CD4-positive, alpha-beta T cell treated with Interleukin-12 subunit alpha and Interleukin-12 subunit beta, for 1 hour (primary cell): Measurements from ENCODE around the gene NRG4.
"Not testable (repeated sequence)": the region's sequence is repeated elsewhere in the genome, so short reads cannot be mapped to it uniquely, and the experiment has no call there.

ENCODE experiments used
- DNase-seq: peaks from one replicate; pipeline ENCODE4 v3.0.0-alpha.2; 2020

NRG4 gene

DNA sequence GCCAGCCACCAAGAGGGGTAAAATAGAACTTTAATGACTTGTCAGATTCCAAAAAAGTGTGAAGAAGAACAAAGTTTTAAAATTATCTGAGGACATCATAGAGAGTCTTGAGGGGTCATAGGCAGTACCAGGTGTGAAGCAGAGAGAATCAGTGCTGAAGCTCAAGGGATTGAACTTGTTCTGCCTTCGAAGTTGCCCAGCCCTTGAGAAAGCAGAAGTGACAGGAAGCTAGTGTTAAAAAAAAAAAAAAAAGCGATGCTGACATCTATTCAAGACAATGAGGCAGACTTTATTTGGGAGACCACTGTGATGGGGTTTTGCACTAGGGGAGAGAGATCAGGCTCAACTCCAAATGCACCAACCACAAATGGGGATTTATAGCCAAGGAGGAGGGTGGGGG is 86.8 kb downstream of the NRG4 start:
- DNase-seq = no peak

GRCh38 chr15:75924576-75924975 is 87.6 kb downstream of the NRG4 start:
- no peak for DNase-seq

GRCh38 chr15:75923756-75924155 is 88.5 kb downstream of the NRG4 start:
- DNase-seq = no peak

- DNase-seq = peak; percentile 39
Observed at GRCh38 chr15:75921732-75922703, 90.2 kb downstream of the NRG4 start.

DNA sequence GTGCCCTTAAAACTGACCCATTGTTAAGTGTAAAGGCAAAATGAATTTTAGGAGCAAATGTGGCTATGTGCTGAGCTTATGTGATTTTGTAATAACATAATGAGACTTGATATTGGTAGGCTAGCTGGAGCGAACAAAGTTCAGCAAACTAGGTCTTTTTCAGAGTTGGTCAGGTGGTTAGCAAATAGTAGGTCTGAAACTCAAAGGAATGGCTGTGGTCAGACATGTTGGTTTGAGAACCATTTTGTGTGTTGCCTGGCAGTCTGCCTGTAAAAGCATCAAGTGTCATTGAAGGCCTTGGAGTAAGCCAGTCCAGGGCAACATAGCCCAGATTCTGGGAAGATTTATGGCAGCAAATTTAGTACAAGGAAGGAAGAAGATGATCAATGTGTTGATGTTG is 92.1 kb downstream of the NRG4 start:
- no peak for DNase-seq

- no peak for DNase-seq
Observed at GRCh38 chr15:75918135-75918534, 94.1 kb downstream of the NRG4 start.

DNA sequence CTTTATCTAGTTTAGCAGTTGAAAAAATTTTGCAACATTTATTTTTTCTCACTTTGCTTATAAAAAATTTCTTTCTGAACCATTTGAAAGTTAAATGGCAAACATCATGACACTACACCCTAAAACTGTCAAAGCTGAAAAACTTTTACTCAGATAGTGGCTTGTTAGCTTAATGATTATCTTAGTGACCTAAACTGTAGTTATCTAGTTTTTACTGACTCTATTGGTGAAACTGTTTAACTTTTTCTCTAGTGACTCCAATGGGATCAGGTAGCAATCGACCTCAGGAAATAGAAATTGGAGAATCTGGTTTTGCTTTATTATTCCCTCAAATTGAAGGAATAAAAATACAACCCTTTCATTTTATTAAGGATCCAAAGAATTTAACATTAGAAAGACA is 95.2 kb downstream of the NRG4 start:
- no peak for DNase-seq

GRCh38 chr15:75910355-75910754 is 101.9 kb downstream of the NRG4 start:
- not testable (repeated sequence) for DNase-seq

DNA sequence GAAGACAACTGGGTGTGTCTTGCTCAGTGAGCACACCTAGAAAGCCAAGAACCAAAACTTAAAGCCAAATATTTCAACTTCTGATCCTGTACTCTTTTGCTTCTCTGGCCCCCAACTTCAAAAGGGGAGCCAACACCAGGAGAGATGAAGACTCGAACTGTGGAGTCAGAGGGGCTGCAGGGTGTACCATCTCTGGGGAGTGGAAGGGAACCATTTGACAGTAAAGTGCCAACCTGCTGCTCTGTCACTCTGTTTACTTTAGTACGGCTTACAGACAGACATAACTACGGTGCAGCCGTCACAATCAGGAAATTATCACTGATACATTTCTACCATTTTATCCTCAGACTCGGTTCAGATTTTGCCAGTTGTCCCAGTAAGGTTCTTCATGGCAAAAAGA is 107.0 kb downstream of the NRG4 start:
- no peak for DNase-seq

GRCh38 chr15:75903331-75904239 is 108.6 kb downstream of the NRG4 start, which contains the start of gene FBXO22:
Gene FBXO22 (plus strand): TSS chr15:75903878. CDS start chr15:75903964, 86 bp downstream.
- DNase-seq = peak; percentile 90

DNA sequence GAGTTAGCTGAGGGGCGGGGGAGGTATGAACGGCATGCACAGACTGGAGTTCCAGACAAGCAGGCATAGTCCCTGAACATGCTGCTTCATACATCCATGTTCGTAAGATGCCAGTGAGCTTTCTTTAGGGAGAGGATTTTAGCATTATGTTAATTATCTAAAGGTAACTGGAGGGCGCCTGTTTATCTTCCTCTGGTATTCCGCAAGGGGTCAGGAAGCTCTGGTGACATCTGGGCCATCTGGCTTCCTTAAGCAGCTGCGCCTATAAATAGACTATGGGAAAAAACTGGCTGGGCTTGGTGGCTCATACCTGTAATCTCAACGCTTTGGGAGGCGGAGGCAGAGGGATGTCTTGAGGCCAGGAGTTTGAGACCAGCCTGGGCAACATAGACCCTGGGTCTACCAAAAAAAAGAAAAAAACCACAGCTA is 110.1 kb downstream of the NRG4 start:
- no peak for DNase-seq

DNA sequence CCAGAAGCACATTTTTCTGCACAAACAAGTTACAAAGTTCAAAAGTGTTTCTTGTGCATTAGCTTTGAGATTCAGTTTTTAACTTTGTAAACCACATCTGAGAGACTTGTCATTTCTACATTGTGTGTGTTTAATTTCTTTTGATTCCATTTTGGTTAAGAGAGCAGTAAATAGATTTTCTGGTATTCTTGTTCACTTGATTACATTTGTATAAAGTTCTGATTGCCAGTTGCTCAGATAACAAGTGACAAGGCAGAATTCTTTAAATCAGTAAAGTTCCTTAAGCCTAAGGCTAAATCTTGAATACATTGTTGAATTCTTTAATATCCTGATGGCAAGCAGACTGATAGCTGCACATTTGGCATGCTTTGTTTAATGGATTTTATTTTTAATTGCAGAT is 111.6 kb downstream of the NRG4 start:
- no peak for DNase-seq

- no peak for DNase-seq
Observed at GRCh38 chr15:75895731-75896130, 116.5 kb downstream of the NRG4 start.

DNA sequence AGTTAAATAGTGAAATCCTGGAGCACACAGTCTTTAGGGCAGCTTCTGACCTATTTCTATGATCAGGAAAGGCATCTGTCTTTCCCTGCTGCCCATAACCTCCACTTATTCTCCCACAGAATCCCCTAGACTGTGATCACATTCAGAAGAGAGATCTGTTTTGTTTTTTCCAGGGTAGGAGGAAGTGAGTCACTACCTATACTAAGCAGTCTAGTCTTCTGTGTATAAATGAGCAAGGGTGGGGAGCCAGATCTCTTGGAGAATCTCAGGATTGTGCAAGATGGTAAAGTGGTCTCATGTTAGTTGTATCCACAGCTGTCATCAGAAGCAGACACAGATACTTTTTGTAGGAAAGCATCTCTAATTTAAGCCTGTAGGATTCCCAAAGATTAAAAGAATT is 120.3 kb downstream of the NRG4 start:
- DNase-seq = no peak
